GM19324 (cell line): Measurements from ENCODE around the gene FBXW12.

ENCODE experiments used
- ATAC-seq: cut with Tn5 transposase; IDR thresholded peaks from one replicate; pipeline ENCODE4 v1.9.1; 2021; ENCODE audit warnings: mild to moderate bottlenecking, moderate library complexity; ENCODE audit not compliant: unreplicated experiment, low FRiP score

Gene FBXW12

GRCh38 chr3:48419149-48419548 lies 47.1 kb downstream of the FBXW12 start:
- ATAC-seq: no peak

GRCh38 chr3:48419597-48419996 lies 47.6 kb downstream of the FBXW12 start:
- no peak for ATAC-seq

DNA sequence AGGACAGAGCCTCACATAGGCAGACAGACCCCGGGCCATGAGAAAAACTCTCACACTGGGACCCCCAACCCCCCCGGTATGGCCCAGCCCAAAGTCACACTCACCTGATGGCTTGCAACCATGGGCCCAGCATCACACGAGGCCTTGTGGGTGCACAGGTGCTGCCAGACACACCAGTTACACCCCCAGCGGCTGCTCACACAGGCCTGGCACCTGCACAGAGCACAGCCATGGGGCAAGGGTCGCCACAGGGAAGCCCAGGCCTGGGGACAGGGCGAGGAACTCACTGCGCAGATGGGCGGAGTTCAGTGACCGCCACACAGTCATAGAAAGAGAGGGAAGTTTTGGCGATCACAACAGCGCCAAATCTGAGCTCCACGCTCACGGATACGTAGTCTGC lies 48.5 kb downstream of the FBXW12 start:
- ATAC-seq: no peak

DNA sequence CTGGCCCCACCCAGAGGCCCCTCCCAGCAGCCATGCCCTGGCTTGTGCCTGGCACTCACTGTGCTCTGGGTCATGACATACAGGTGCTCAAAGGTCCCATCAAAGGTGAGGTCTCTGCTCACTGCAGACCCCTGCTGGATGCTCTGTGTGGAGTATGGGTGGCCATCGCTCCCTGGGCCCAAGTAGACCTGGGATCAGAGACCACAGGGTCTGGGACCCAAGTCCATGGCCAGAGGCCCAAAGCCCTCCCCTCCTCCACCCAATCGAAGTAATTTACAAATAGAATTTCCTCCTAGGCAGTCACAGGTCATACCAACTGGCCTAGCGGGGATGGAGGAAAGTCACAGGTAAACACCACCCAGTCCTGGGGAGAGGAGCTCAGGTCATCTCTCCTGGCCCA lies 50.3 kb downstream of the FBXW12 start:
- ATAC-seq: no peak

DNA sequence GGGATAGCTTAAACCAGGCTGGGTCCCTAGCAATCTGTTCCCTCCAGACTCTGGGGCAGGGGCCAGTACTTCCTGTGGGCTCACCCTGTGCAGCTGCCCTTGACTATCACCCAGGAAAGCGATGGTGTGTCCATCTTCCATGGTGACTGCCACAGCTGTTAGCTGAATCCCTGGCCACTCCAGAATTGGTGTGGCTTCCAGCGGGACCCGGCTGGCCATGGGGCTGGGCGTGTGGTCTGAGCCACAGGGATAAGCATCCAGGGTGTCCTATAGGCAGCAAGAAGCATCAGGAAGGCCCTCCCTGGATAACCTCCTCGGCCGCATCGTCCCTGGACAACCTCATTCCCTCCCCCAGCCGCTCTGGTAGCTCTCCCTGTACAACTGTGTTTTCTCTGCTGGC lies 50.7 kb downstream of the FBXW12 start:
- no peak for ATAC-seq

- no peak for ATAC-seq
Measured at GRCh38 chr3:48423241-48423882, 51.3 kb downstream of the FBXW12 start.

DNA sequence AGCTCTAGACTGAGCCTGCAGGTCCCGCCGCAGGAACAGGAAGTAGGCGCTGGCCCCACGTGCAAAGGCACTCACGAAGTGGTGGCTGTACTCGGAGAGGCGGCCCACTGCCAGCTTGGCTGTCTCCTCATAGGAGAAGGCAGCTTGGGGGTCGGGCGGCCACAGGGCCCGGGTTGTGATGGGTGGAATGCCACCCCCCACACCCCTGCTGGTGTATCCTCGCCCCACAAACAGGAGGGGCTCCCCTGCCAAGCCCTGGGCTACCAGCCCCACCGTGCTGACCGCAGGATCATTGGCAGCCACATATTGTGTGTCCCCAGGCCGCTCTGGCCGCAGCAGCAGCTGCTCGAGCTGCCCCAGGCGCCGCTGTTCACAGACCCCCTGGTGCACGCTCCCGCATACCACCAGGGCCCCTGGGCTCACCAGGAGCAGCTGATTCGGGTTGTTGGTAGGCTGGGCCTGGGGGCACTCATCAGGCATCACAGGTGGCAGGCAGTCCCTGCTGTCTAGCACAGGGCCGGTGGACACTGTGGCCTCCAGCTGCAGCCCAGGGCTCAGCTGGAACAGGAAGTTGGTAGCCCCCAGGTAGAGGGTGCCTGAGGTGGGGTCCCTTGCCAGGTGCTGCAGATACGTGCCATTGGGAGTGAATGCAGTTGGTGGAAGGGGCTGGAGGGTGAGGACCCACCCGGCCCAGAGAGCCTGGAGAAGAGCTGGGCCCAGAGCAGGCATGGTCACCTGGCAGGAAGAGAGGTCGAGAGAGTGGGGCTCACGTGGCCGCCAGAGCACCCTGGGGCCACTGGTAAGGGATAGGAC lies 52.1 kb downstream of the FBXW12 start:
- no peak for ATAC-seq

DNA sequence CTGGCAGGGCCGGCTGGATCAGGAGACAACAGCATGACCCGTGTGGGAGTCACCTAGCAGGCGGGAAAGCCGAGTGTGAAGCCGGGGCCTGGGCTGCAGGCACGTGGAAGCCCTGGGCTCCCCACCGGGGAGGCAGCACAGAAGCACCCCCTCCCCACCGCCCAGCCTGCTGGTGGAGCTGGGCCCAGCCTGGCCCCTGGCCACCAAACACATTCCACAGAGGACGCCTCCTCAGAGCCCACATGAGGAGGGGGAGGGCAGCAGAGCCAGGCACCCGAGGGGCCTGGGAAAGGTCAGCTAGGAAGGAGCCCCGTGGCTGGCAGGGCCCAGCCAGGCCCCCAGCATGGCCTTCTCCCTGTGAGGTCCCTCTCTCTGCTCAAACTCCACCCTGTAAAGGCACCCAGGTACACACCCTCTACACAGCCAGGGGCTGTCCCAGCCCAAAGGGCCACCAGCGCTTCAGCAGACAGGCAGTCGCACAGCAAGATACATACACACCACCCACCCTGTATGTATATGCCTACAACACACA lies 53.3 kb downstream of the FBXW12 start:
- ATAC-seq: no peak

DNA sequence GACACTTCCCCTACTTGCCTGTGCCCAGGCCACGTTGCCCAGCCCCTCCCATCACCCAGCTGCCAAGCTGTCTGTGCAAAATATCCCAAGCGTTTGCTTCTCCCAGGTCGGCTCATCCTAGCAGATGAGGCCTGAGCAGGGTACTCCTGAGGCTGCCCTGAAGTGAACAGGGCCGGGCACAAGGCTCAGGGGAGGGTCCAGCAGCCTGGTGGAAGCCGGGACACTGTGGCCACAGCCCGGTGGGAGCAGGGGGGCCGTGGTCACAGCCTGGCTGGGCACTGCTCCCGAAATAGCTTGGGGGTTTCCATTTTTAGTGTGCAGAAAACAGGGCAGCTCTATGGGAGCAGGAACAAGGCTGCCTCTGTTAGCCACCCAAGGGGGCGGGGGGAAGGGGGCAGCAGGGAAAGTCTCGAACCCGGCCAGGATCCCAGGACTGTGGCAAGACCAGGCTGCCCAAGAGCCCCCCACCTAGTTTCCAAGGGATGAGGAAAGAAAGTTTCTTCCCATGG lies 54.4 kb downstream of the FBXW12 start:
- ATAC-seq: no peak

DNA sequence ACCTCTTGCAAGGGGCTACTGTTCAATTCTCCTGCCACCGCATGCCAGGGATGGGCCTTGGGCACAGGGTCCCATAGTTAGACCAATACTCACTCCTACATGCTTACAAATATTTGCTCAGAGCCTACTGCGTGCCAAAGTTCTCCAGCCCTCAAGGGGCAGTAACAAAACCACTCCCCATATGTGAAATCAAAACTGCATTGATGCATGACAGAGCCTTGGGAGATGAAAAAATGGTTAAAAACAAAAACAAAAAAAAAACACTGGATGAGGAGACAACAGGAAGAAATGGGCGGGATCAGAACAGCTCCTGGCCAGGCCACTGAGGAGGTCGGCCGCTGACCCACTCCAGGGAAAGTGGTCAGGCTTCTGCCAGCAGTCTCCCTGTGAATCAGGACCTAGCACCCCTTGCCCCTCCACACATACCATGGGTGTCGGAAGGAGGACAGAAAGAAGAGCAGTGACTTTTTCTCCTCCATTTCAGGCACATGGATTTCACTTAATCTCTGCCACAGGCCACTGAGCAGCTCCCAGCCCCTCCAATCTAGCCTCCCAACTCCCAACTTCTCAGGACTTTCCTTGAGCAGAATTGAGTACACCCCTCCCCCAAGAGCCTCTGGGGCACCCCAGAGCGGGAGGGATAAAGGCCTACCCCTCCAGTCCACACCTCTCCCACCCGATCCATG lies 55.1 kb downstream of the FBXW12 start:
- ATAC-seq: no peak

DNA sequence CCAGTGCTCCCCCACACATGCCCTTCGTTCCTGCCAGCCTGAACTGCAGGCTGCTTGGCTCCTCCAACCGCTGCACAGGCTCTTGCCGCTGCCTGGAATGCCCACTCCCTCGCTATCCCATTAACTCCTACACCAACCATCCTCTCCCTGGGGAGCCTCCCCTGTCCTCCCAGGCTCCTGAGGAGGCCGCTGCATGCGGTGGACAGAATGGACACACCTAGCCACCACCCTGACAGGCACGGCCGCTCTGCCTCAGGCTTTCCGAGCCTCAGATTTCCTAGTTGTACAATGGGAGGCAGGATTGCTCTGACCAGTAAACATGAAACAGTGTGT lies 55.6 kb downstream of the FBXW12 start:
- no peak for ATAC-seq

GRCh38 chr3:48428088-48428571 lies 56.1 kb downstream of the FBXW12 start:
- ATAC-seq: no peak

DNA sequence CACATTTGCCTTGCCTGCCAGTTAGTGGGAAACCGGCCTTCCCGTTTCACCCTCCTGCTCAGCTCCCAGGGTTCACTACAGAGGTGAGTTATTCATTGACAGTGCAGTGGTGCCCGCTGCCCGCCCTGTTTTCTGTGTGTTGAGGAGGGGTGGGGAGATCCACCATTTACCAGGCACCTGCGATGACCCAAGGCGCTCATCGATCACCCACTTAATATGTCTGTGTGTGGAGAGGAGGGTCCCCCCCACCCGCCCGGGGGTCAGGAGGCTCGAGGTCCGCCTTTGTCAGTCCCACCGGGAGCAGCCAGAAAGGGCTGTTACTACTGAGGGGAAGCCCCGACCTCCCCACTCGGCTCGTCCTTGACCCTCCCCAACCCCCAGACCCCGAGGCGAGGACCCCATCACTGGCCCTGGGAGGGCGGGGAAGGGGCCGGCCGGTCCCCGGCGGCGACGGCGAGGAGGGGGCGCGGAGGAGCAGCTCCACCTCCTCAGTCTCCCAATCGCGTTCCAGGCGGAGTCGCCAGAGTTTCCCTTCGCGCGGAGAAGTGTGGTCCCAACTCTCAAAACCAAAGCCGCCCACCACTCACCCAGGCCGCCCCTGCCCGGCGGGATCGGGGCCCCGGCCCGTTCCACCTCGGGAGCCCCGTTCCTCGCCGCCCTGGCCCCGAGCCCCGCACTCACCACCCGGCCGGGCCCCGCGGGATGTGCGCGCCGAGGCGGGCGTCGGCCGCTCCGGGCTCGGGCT lies 56.7 kb downstream of the FBXW12 start:
- ATAC-seq: peak; percentile 38

GRCh38 chr3:48429317-48429959 lies 57.4 kb downstream of the FBXW12 start:
- ATAC-seq: peak; percentile 35

GRCh38 chr3:48429960-48430707 lies 58.1 kb downstream of the FBXW12 start, which contains the start of gene PLXNB1:
TSS of gene PLXNB1 (minus strand) at chr3:48430086. CDS start at chr3:48424611, 5,475 bp downstream.
- no peak for ATAC-seq

DNA sequence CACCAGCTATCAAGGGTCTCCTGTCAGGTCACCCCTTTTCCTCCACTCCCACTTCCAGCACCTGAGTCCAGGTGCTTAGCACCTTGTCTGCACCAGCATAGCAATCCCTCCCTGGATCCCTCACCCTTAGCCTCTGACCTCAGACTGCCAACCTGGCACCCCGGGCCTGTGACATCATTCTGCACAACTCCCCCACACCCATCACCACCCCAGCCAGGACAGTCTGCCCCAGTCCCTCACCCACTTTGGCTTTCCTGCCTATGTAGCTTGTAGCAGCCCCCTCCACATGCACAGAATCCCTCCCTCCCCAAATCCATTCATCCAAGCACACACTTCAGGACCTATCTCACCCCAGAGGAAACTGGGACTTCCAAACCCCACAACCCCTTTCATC lies 58.7 kb downstream of the FBXW12 start:
- ATAC-seq: no peak

- ATAC-seq: no peak
Measured at GRCh38 chr3:48431224-48432029, 59.4 kb downstream of the FBXW12 start.
